ENCODE measurements around the gene CNOT3.

- TF ChIP-seq CTCF (IDR thresholded peaks at IDR 0.05; ENCODE audit: low read length): no peak
- TF ChIP-seq EZH2phosphoT487 (IDR thresholded peaks at IDR 0.05; ENCODE audit: low read length): no peak
- TF ChIP-seq EZH2 (optimal IDR thresholded peaks at IDR 0.05; ENCODE audit: low read depth, low read length): no peak
Measured at GRCh38 chr19:54196536-54196935, 59.0 kb downstream of the CNOT3 start.
